HG03354 (cell line): ENCODE results near the gene UBE2J2.
"Not testable (repeated sequence)": the region's sequence is repeated elsewhere in the genome, so short reads cannot be mapped to it uniquely, and the experiment has no call there.

Experiments
- ATAC-seq: cut with Tn5 transposase; IDR thresholded peaks from one replicate; pipeline ENCODE4 v1.9.1; 2021; ENCODE audit warnings: mild to moderate bottlenecking; ENCODE audit not compliant: unreplicated experiment, poor library complexity, severe bottlenecking

Gene UBE2J2

GRCh38 chr1:1273512-1274298 lies at the start of gene UBE2J2:
Gene UBE2J2, minus strand, starts transcription at chr1:1273854. Its CDS starts 5,862 bp downstream, at chr1:1267992.
- ATAC-seq: peak; percentile 82

GRCh38 chr1:1322952-1323351 lies 49.3 kb upstream of the UBE2J2 start:
- no peak for ATAC-seq

GRCh38 chr1:1322418-1322817 lies 48.8 kb upstream of the UBE2J2 start:
- no peak for ATAC-seq

- no peak for ATAC-seq
Observed at GRCh38 chr1:1321477-1321876, 47.8 kb upstream of the UBE2J2 start.

- no peak for ATAC-seq
Observed at GRCh38 chr1:1320666-1321448, 47.2 kb upstream of the UBE2J2 start.

- ATAC-seq: no peak
Observed at GRCh38 chr1:1319646-1319941, 45.9 kb upstream of the UBE2J2 start.

GRCh38 chr1:1318777-1319645 lies 45.4 kb upstream of the UBE2J2 start:
- ATAC-seq: no peak

GRCh38 chr1:1318131-1318652 lies 44.5 kb upstream of the UBE2J2 start:
- no peak for ATAC-seq

GRCh38 chr1:1317420-1317819 lies 43.8 kb upstream of the UBE2J2 start:
- ATAC-seq: no peak

GRCh38 chr1:1316199-1316598 lies 42.5 kb upstream of the UBE2J2 start:
- ATAC-seq: not testable (repeated sequence)

GRCh38 chr1:1315435-1315954 lies 41.8 kb upstream of the UBE2J2 start:
- no peak for ATAC-seq

- no peak for ATAC-seq
Observed at GRCh38 chr1:1314678-1315335, 41.2 kb upstream of the UBE2J2 start.

GRCh38 chr1:1314237-1314586 lies 40.6 kb upstream of the UBE2J2 start:
- no peak for ATAC-seq

GRCh38 chr1:1313500-1314236 lies 40.0 kb upstream of the UBE2J2 start:
- no peak for ATAC-seq

- ATAC-seq: no peak
Observed at GRCh38 chr1:1312450-1313314, 39.0 kb upstream of the UBE2J2 start.

- ATAC-seq: no peak
Observed at GRCh38 chr1:1311107-1312104, 37.8 kb upstream of the UBE2J2 start.
